ENCODE measurements around the gene POLR2E. TPM values are rescaled to one million over a fixed set of nuclear protein-coding genes. Genes with fewer than 3 reads are reported as not detected.

The POLR2E gene
- total and polyA plus RNA-seq, 9 of the 15 experiments (the other 6 are each of a cell fraction or from before 2014, with no cell fraction given) = 3.4 to 413 (median 244) TPM

- TF ChIP-seq CREB1 (IDR thresholded peaks at IDR 0.05) (peak; percentile 49; the same call in 1 of the 2 replicates), CREB1 (CRISPR knock-in tag; IDR thresholded peaks at IDR 0.05) (peak; percentile 63; the same call in 1 of the 2 replicates), THRB (CRISPR knock-in tag; conservative IDR thresholded peaks at IDR 0.05) (no peak), ZFP91 (CRISPR knock-in tag; IDR thresholded peaks at IDR 0.05) (0 out of 2 replicates have a peak, but pooled peaks have one; percentile 14), SMARCA5 (IDR thresholded peaks at IDR 0.05) (peak; percentile 21; the same call in 1 of the 2 replicates), CC2D1A (IDR thresholded peaks at IDR 0.05) (peak; percentile 43; the same call in 1 of the 2 replicates), YY1 (IDR thresholded peaks at IDR 0.05; ENCODE audit: borderline replicate concordance in 1 of 3, control insufficient read depth in 1 of 3, extremely low read depth in 1 of 3, insufficient read depth in 3 of 3, insufficient read length in 1 of 3, insufficient replicate concordance in 2 of 3, low read depth in 1 of 3, low read length in 2 of 3) (peak in 1 of 3 experiments; percentile 26), RAD51 (IDR thresholded peaks at IDR 0.05; ENCODE audit: borderline replicate concordance, low read depth) (no peak), GATAD2B (IDR thresholded peaks at IDR 0.05; ENCODE audit: borderline replicate concordance) (peak; percentile 30; the same call in 1 of the 2 replicates), GTF2F1 (IDR thresholded peaks at IDR 0.05; ENCODE audit: low read depth, low read length) (no peak), RBM14 (IDR thresholded peaks at IDR 0.05; ENCODE audit: borderline replicate concordance, insufficient read depth, low read depth, low read length) (0 out of 2 replicates have a peak, but pooled peaks have one; percentile 55), RBM22 (IDR thresholded peaks at IDR 0.05; ENCODE audit: low read depth, low read length, poor library complexity, severe bottlenecking) (peak; percentile 73), CXXC5 (CRISPR knock-in tag; IDR thresholded peaks at IDR 0.05) (peak; percentile 38), ETV6 (IDR thresholded peaks at IDR 0.05; ENCODE audit: borderline replicate concordance in 1 of 2, low read depth in 2 of 2, low read length in 1 of 2) (no peak), ETV6 (CRISPR knock-in tag; IDR thresholded peaks at IDR 0.05; ENCODE audit: borderline replicate concordance) (0 out of 2 replicates have a peak, but pooled peaks have one; percentile 28), ZBTB33 (CRISPR knock-in tag; IDR thresholded peaks at IDR 0.05) (peak; percentile 54), RB1 (IDR thresholded peaks at IDR 0.05; ENCODE audit: low read depth) (peak; percentile 72), SMARCA4 (IDR thresholded peaks at IDR 0.05) (no peak)
- TF ChIP-seq, protein P1, sequence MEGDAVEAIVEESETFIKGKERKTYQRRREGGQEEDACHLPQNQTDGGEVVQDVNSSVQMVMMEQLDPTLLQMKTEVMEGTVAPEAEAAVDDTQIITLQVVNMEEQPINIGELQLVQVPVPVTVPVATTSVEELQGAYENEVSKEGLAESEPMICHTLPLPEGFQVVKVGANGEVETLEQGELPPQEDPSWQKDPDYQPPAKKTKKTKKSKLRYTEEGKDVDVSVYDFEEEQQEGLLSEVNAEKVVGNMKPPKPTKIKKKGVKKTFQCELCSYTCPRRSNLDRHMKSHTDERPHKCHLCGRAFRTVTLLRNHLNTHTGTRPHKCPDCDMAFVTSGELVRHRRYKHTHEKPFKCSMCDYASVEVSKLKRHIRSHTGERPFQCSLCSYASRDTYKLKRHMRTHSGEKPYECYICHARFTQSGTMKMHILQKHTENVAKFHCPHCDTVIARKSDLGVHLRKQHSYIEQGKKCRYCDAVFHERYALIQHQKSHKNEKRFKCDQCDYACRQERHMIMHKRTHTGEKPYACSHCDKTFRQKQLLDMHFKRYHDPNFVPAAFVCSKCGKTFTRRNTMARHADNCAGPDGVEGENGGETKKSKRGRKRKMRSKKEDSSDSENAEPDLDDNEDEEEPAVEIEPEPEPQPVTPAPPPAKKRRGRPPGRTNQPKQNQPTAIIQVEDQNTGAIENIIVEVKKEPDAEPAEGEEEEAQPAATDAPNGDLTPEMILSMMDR (IDR thresholded peaks at IDR 0.05 in 2 of 3, conservative IDR thresholded peaks at IDR 0.05 in 1 of 3; ENCODE audit: insufficient read depth in 2 of 3, low read depth in 1 of 3, low read length in 3 of 3) = peak; percentile 86 to 93 (median 89)
Measured at GRCh38 chr19:1113030-1113985, 18.1 kb upstream of the POLR2E start (continued).

Data from K562 (cell line).